ENCODE data around the gene AGXT2. TPM values are rescaled to one million over a fixed set of nuclear protein-coding genes. Genes with fewer than 3 reads are reported as not detected.

The AGXT2 gene
- total RNA-seq, 5 donors from 2014 or later (not counting 1 experiment from before 2014, with no cell fraction given) = not detected

- H3K27me3 ChIP-seq (replicated peaks in 1 of 2; ENCODE audit: control insufficient read depth in 2 of 2, extremely low read depth in 1 of 2, insufficient read depth in 2 of 2, low read length in 1 of 2) = peaks cover 0 to 2% of the 10 kb centered on the region in 2 experiments
- H3K4me3 ChIP-seq (ENCODE audit: control insufficient read depth in 1 of 2, extremely low read depth in 1 of 2, low read length in 1 of 2) = no peak overlapping the region
- ChIA-PET CTCF (no interaction called here), POLR2A (no interaction called here)
- Mint-ChIP-seq H3K4me3 (no peak overlapping the region), H3K36me3 (no peaks in the 10 kb centered on the region), H3K9me3 (no peaks in the 10 kb centered on the region), H3K4me1 (no peaks in the 10 kb centered on the region), H3K27me3 (peaks cover 3 to 5% of the 10 kb centered on the region in 2 donors), H3K27ac (no peak overlapping the region)
- no peaks in the 10 kb centered on the region for H3K36me3 ChIP-seq (ENCODE audit: control insufficient read depth in 2 of 2, extremely low read depth in 1 of 2, insufficient read depth in 1 of 2, low read length in 1 of 2)
- no peak overlapping the region for H3K27ac ChIP-seq (ENCODE audit: low read length)
- H3K4me1 ChIP-seq (ENCODE audit: control insufficient read depth in 1 of 2, extremely low read depth in 1 of 2, insufficient read depth in 2 of 2, low read length in 2 of 2) = no peaks in the 10 kb centered on the region
- ATAC-seq (replicated peaks in 1 of 4) (no peak), DNase-seq (no peak)
- no peaks in the 10 kb centered on the region for H3K9me3 ChIP-seq
These were observed 11.5 kb upstream of the AGXT2 start for GRCh38 chr5:35059251-35059650.

- Histone ChIP-seq H3K9me3 (no peaks in the 10 kb centered on the region), H3K4me1 (ENCODE audit: control insufficient read depth in 1 of 2, extremely low read depth in 1 of 2, insufficient read depth in 2 of 2, low read length in 2 of 2) (no peaks in the 10 kb centered on the region), H3K4me3 (ENCODE audit: control insufficient read depth in 1 of 2, extremely low read depth in 1 of 2, low read length in 1 of 2) (no peak overlapping the region), H3K36me3 (ENCODE audit: control insufficient read depth in 2 of 2, extremely low read depth in 1 of 2, insufficient read depth in 1 of 2, low read length in 1 of 2) (no peaks in the 10 kb centered on the region), H3K27ac (ENCODE audit: low read length) (no peak overlapping the region), H3K27me3 (replicated peaks in 1 of 2; ENCODE audit: control insufficient read depth in 2 of 2, extremely low read depth in 1 of 2, insufficient read depth in 2 of 2, low read length in 1 of 2) (peaks cover 0 to 2% of the 10 kb centered on the region in 2 experiments)
- Mint-ChIP-seq H3K27me3 (peaks cover 8 to 11% of the 10 kb centered on the region in 2 donors), H3K9me3 (no peaks in the 10 kb centered on the region), H3K4me1 (no peaks in the 10 kb centered on the region), H3K4me3 (no peak overlapping the region), H3K36me3 (no peaks in the 10 kb centered on the region), H3K27ac (no peak overlapping the region)
- no CpG with 5 or more reads among the region's 3 CpGs for WGBS (ENCODE audit: insufficient coverage)
- ATAC-seq (replicated peaks in 1 of 4) (no peak), DNase-seq (no peak)
- ChIA-PET POLR2A (no interaction called here), CTCF (no interaction called here)
These were observed 10.6 kb upstream of the AGXT2 start for GRCh38 chr5:35058374-35058788.

- Mint-ChIP-seq H3K27me3 (peaks cover 13 to 15% of the 10 kb centered on the region in 2 donors), H3K9me3 (no peaks in the 10 kb centered on the region), H3K4me3 (no peak overlapping the region), H3K4me1 (no peaks in the 10 kb centered on the region), H3K36me3 (no peaks in the 10 kb centered on the region), H3K27ac (no peak overlapping the region)
- ChIA-PET POLR2A (no interaction called here), CTCF (no interaction called here)
- Histone ChIP-seq H3K9me3 (no peaks in the 10 kb centered on the region), H3K27me3 (replicated peaks in 1 of 2; ENCODE audit: control insufficient read depth in 2 of 2, extremely low read depth in 1 of 2, insufficient read depth in 2 of 2, low read length in 1 of 2) (peaks cover 0 to 2% of the 10 kb centered on the region in 2 experiments), H3K36me3 (ENCODE audit: control insufficient read depth in 2 of 2, extremely low read depth in 1 of 2, insufficient read depth in 1 of 2, low read length in 1 of 2) (no peaks in the 10 kb centered on the region), H3K27ac (ENCODE audit: low read length) (no peak overlapping the region), H3K4me3 (ENCODE audit: control insufficient read depth in 1 of 2, extremely low read depth in 1 of 2, low read length in 1 of 2) (no peak overlapping the region), H3K4me1 (ENCODE audit: control insufficient read depth in 1 of 2, extremely low read depth in 1 of 2, insufficient read depth in 2 of 2, low read length in 2 of 2) (no peaks in the 10 kb centered on the region)
- DNase-seq (no peak), ATAC-seq (replicated peaks in 1 of 4) (no peak)
- no CpG with 5 or more reads among the region's 2 CpGs for WGBS (ENCODE audit: insufficient coverage)
These were observed 8.9 kb upstream of the AGXT2 start for GRCh38 chr5:35056686-35057085.

GRCh38 chr5:35052838-35053237 is 5.1 kb upstream of the AGXT2 start:
- WGBS (ENCODE audit: insufficient coverage) = 79% methylated on average over 2 of the region's 4 CpGs
- DNase-seq (no peak), ATAC-seq (replicated peaks in 1 of 4) (no peak)
- no peaks in the 10 kb centered on the region for H3K4me1 ChIP-seq (ENCODE audit: control insufficient read depth in 1 of 2, extremely low read depth in 1 of 2, insufficient read depth in 2 of 2, low read length in 2 of 2)
- H3K4me3 ChIP-seq (ENCODE audit: control insufficient read depth in 1 of 2, extremely low read depth in 1 of 2, low read length in 1 of 2) = no peak overlapping the region
- peaks cover 2 to 5% of the 10 kb centered on the region in 2 experiments for H3K27me3 ChIP-seq (replicated peaks in 1 of 2; ENCODE audit: control insufficient read depth in 2 of 2, extremely low read depth in 1 of 2, insufficient read depth in 2 of 2, low read length in 1 of 2)
- Mint-ChIP-seq H3K9me3 (no peaks in the 10 kb centered on the region), H3K4me1 (no peaks in the 10 kb centered on the region), H3K36me3 (no peaks in the 10 kb centered on the region), H3K27ac (no peak overlapping the region), H3K27me3 (peaks cover 23 to 30% of the 10 kb centered on the region in 2 donors), H3K4me3 (no peak overlapping the region)
- H3K9me3 ChIP-seq = no peaks in the 10 kb centered on the region
- POLR2A ChIA-PET = no interaction called here
- CTCF ChIA-PET = no interaction called here
- H3K36me3 ChIP-seq (ENCODE audit: control insufficient read depth in 2 of 2, extremely low read depth in 1 of 2, insufficient read depth in 1 of 2, low read length in 1 of 2) = no peaks in the 10 kb centered on the region
- H3K27ac ChIP-seq (ENCODE audit: low read length) = no peak overlapping the region

- Histone ChIP-seq H3K27me3 (replicated peaks in 1 of 2; ENCODE audit: control insufficient read depth in 2 of 2, extremely low read depth in 1 of 2, insufficient read depth in 2 of 2, low read length in 1 of 2) (peaks cover 0 to 8% of the 10 kb centered on the region in 2 experiments), H3K9me3 (no peaks in the 10 kb centered on the region), H3K36me3 (ENCODE audit: control insufficient read depth in 2 of 2, extremely low read depth in 1 of 2, insufficient read depth in 1 of 2, low read length in 1 of 2) (no peaks in the 10 kb centered on the region), H3K4me3 (ENCODE audit: control insufficient read depth in 1 of 2, extremely low read depth in 1 of 2, low read length in 1 of 2) (no peak overlapping the region), H3K27ac (ENCODE audit: low read length) (no peak overlapping the region), H3K4me1 (ENCODE audit: control insufficient read depth in 1 of 2, extremely low read depth in 1 of 2, insufficient read depth in 2 of 2, low read length in 2 of 2) (no peaks in the 10 kb centered on the region)
- Mint-ChIP-seq H3K36me3 (no peaks in the 10 kb centered on the region), H3K27me3 (peaks cover 26 to 31% of the 10 kb centered on the region in 2 donors), H3K27ac (no peak overlapping the region), H3K4me3 (no peak overlapping the region), H3K4me1 (no peaks in the 10 kb centered on the region), H3K9me3 (no peaks in the 10 kb centered on the region)
- WGBS (ENCODE audit: insufficient coverage) = 89% methylated on average over 2 of the region's 3 CpGs
- ATAC-seq (replicated peaks in 1 of 4) (no peak), DNase-seq (no peak)
- POLR2A ChIA-PET = no interaction called here
- CTCF ChIA-PET = no interaction called here
These were observed 2.9 kb upstream of the AGXT2 start for GRCh38 chr5:35050541-35051126.

- Histone ChIP-seq H3K4me1 (ENCODE audit: control insufficient read depth in 1 of 2, extremely low read depth in 1 of 2, insufficient read depth in 2 of 2, low read length in 2 of 2) (no peaks in the 10 kb centered on the region), H3K27me3 (replicated peaks in 1 of 2; ENCODE audit: control insufficient read depth in 2 of 2, extremely low read depth in 1 of 2, insufficient read depth in 2 of 2, low read length in 1 of 2) (peaks cover 0 to 13% of the 10 kb centered on the region in 2 experiments), H3K27ac (ENCODE audit: low read length) (no peak overlapping the region), H3K9me3 (no peaks in the 10 kb centered on the region), H3K4me3 (ENCODE audit: control insufficient read depth in 1 of 2, extremely low read depth in 1 of 2, low read length in 1 of 2) (no peak overlapping the region), H3K36me3 (ENCODE audit: control insufficient read depth in 2 of 2, extremely low read depth in 1 of 2, insufficient read depth in 1 of 2, low read length in 1 of 2) (no peaks in the 10 kb centered on the region)
- peaks cover 24% of the 10 kb centered on the region in 2 donors for H3K27me3 Mint-ChIP-seq
- no peak overlapping the region for H3K27ac Mint-ChIP-seq
- H3K9me3 Mint-ChIP-seq = no peaks in the 10 kb centered on the region
- CTCF ChIA-PET = no interaction called here
- no peaks in the 10 kb centered on the region for H3K36me3 Mint-ChIP-seq
- no peak overlapping the region for H3K4me3 Mint-ChIP-seq
- DNase-seq (no peak), ATAC-seq (replicated peaks in 1 of 4) (no peak)
- POLR2A ChIA-PET = no interaction called here
- 64% methylated on average over 1 of the region's 1 CpG for WGBS (ENCODE audit: insufficient coverage)
- no peaks in the 10 kb centered on the region for H3K4me1 Mint-ChIP-seq
These were observed 1.2 kb upstream of the AGXT2 start for GRCh38 chr5:35048910-35049309.

- CTCF ChIA-PET = no interaction called here
- POLR2A ChIA-PET = no interaction called here
- no peaks in the 10 kb centered on the region for H3K36me3 Mint-ChIP-seq
- ATAC-seq (replicated peaks in 1 of 4) = no peak
- no peak overlapping the region for H3K4me3 Mint-ChIP-seq
- H3K27ac ChIP-seq (ENCODE audit: low read length) = no peak overlapping the region
- 57% methylated on average over 1 of the region's 4 CpGs for WGBS (ENCODE audit: insufficient coverage)
- no peaks in the 10 kb centered on the region for H3K9me3 ChIP-seq
- H3K27me3 Mint-ChIP-seq = peaks cover 18 to 20% of the 10 kb centered on the region in 2 donors
- H3K4me3 ChIP-seq (ENCODE audit: control insufficient read depth in 1 of 2, extremely low read depth in 1 of 2, low read length in 1 of 2) = no peak overlapping the region
- DNase-seq = no peak
- no peaks in the 10 kb centered on the region for H3K4me1 ChIP-seq (ENCODE audit: control insufficient read depth in 1 of 2, extremely low read depth in 1 of 2, insufficient read depth in 2 of 2, low read length in 2 of 2)
- no peaks in the 10 kb centered on the region for H3K9me3 Mint-ChIP-seq
- H3K27me3 ChIP-seq (replicated peaks in 1 of 2; ENCODE audit: control insufficient read depth in 2 of 2, extremely low read depth in 1 of 2, insufficient read depth in 2 of 2, low read length in 1 of 2) = peaks cover 0 to 13% of the 10 kb centered on the region in 2 experiments
- H3K4me1 Mint-ChIP-seq = no peaks in the 10 kb centered on the region
- no peak overlapping the region for H3K27ac Mint-ChIP-seq
- no peaks in the 10 kb centered on the region for H3K36me3 ChIP-seq (ENCODE audit: control insufficient read depth in 2 of 2, extremely low read depth in 1 of 2, insufficient read depth in 1 of 2, low read length in 1 of 2)
These were observed 975 bp downstream of the AGXT2 start for GRCh38 chr5:35046774-35047173.

Data from T-cell (primary cell).